ENCODE results near the gene EEPD1.
A peak's percentile ranks its signal among the peaks of the same experiment; 100 is the strongest.

Gene EEPD1

GRCh38 chr7:36153571-36154097, 580 bp downstream of the EEPD1 start:
- Histone ChIP-seq H3K4me1 (ENCODE audit: control insufficient read depth in 5 of 5, insufficient read depth in 5 of 5, low read length in 5 of 5) (peaks cover 16 to 62% (median 58%) of the 10 kb centered on the region in 5 donors), H3K9ac (ENCODE audit: low read length in 5 of 5) (peak overlapping the region; percentile 73 to 88 (median 81)), H3K4me3 (ENCODE audit: low read depth in 1 of 5, low read length in 5 of 5) (peak overlapping the region; percentile 77 to 90 (median 84)), H3K27me3 (ENCODE audit: control insufficient read depth in 5 of 5, insufficient read depth in 4 of 5, low read length in 5 of 5) (no peaks in the 10 kb centered on the region), H3K36me3 (ENCODE audit: control insufficient read depth in 5 of 5, insufficient read depth in 5 of 5, low read length in 5 of 5) (peaks cover 0 to 14% (median 6%) of the 10 kb centered on the region in 5 donors), H3K27ac (ENCODE audit: low read depth, low read length) (peak overlapping the region; percentile 89), H3K9me3 (ENCODE audit: control insufficient read depth in 5 of 5, low read length in 5 of 5) (peaks cover 0 to 4% (median 2%) of the 10 kb centered on the region in 5 donors)

GRCh38 chr7:36154255-36155212, 1.5 kb downstream of the EEPD1 start:
- peak overlapping the region; percentile 81 to 88 (median 82) for H3K9ac ChIP-seq (ENCODE audit: low read length in 5 of 5)
- peak overlapping the region; percentile 89 for H3K27ac ChIP-seq (ENCODE audit: low read depth, low read length)
- no peaks in the 10 kb centered on the region for H3K9me3 ChIP-seq (ENCODE audit: control insufficient read depth in 5 of 5, low read length in 5 of 5)
- H3K27me3 ChIP-seq (ENCODE audit: control insufficient read depth in 5 of 5, insufficient read depth in 4 of 5, low read length in 5 of 5) = no peaks in the 10 kb centered on the region
- H3K36me3 ChIP-seq (ENCODE audit: control insufficient read depth in 5 of 5, insufficient read depth in 5 of 5, low read length in 5 of 5) = peaks cover 0 to 14% (median 6%) of the 10 kb centered on the region in 5 donors
- H3K4me1 ChIP-seq (ENCODE audit: control insufficient read depth in 5 of 5, insufficient read depth in 5 of 5, low read length in 5 of 5) = peaks cover 19 to 71% (median 67%) of the 10 kb centered on the region in 5 donors
- peak overlapping the region; percentile 77 to 93 (median 88) for H3K4me3 ChIP-seq (ENCODE audit: low read depth in 1 of 5, low read length in 5 of 5)

- Histone ChIP-seq H3K9ac (ENCODE audit: low read length in 5 of 5) (peak overlapping the region; percentile 56 to 84 (median 81)), H3K27ac (ENCODE audit: low read depth, low read length) (peak overlapping the region; percentile 89)
These were observed 2.8 kb downstream of the EEPD1 start for GRCh38 chr7:36155811-36156361.

GRCh38 chr7:36157527-36158320, 4.7 kb downstream of the EEPD1 start:
- Histone ChIP-seq H3K9me3 (ENCODE audit: control insufficient read depth in 5 of 5, low read length in 5 of 5) (no peaks in the 10 kb centered on the region), H3K27ac (ENCODE audit: low read depth, low read length) (peak overlapping the region; percentile 89), H3K27me3 (ENCODE audit: control insufficient read depth in 5 of 5, insufficient read depth in 4 of 5, low read length in 5 of 5) (no peaks in the 10 kb centered on the region), H3K4me3 (ENCODE audit: low read depth in 1 of 5, low read length in 5 of 5) (peak overlapping the region; percentile 77 to 93 (median 88)), H3K4me1 (ENCODE audit: control insufficient read depth in 5 of 5, insufficient read depth in 5 of 5, low read length in 5 of 5) (peaks cover 21 to 90% (median 86%) of the 10 kb centered on the region in 5 donors), H3K9ac (ENCODE audit: low read length in 5 of 5) (peak overlapping the region in 3 of 5 donors; percentile 1 to 42 (median 11)), H3K36me3 (ENCODE audit: control insufficient read depth in 5 of 5, insufficient read depth in 5 of 5, low read length in 5 of 5) (peaks cover 0 to 17% (median 7%) of the 10 kb centered on the region in 5 donors)

More at GRCh38 chr7:36155811-36156361, 2.8 kb downstream of the EEPD1 start:
- Histone ChIP-seq H3K36me3 (ENCODE audit: control insufficient read depth in 5 of 5, insufficient read depth in 5 of 5, low read length in 5 of 5) (peaks cover 0 to 14% (median 6%) of the 10 kb centered on the region in 5 donors), H3K4me1 (ENCODE audit: control insufficient read depth in 5 of 5, insufficient read depth in 5 of 5, low read length in 5 of 5) (peaks cover 19 to 84% (median 81%) of the 10 kb centered on the region in 5 donors), H3K4me3 (ENCODE audit: low read depth in 1 of 5, low read length in 5 of 5) (peak overlapping the region; percentile 77 to 93 (median 88)), H3K27me3 (ENCODE audit: control insufficient read depth in 5 of 5, insufficient read depth in 4 of 5, low read length in 5 of 5) (no peaks in the 10 kb centered on the region), H3K9me3 (ENCODE audit: control insufficient read depth in 5 of 5, low read length in 5 of 5) (no peaks in the 10 kb centered on the region)

DNA sequence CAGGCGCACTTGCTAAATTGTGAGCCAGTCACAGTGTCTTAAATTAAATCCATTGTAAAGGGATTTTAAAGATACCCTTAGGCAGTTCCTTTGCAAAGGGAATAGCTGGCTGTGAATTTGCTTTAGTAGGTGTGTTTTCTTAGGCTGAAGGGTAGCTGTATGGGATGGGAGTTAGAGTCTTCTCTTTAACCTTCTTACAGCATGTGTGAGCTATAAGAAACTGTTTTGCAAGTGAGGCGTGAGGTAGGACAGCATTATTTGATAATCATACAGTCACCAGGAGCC, 5.2 kb downstream of the EEPD1 start:
- H3K4me3 ChIP-seq (ENCODE audit: low read depth in 1 of 5, low read length in 5 of 5) = peak overlapping the region in 4 of 5 donors; percentile 4 to 93 (median 61)
- no peaks in the 10 kb centered on the region for H3K9me3 ChIP-seq (ENCODE audit: control insufficient read depth in 5 of 5, low read length in 5 of 5)
- peak overlapping the region; percentile 89 for H3K27ac ChIP-seq (ENCODE audit: low read depth, low read length)
- H3K36me3 ChIP-seq (ENCODE audit: control insufficient read depth in 5 of 5, insufficient read depth in 5 of 5, low read length in 5 of 5) = peaks cover 0 to 17% (median 7%) of the 10 kb centered on the region in 5 donors
- peak overlapping the region in 1 of 5 donors; percentile 42 for H3K9ac ChIP-seq (ENCODE audit: low read length in 5 of 5)
- H3K27me3 ChIP-seq (ENCODE audit: control insufficient read depth in 5 of 5, insufficient read depth in 4 of 5, low read length in 5 of 5) = no peaks in the 10 kb centered on the region
- H3K4me1 ChIP-seq (ENCODE audit: control insufficient read depth in 5 of 5, insufficient read depth in 5 of 5, low read length in 5 of 5) = peaks cover 21 to 94% (median 86%) of the 10 kb centered on the region in 5 donors

GRCh38 chr7:36159618-36160017, 6.6 kb downstream of the EEPD1 start:
- Histone ChIP-seq H3K4me1 (ENCODE audit: control insufficient read depth in 5 of 5, insufficient read depth in 5 of 5, low read length in 5 of 5) (peaks cover 18 to 82% (median 79%) of the 10 kb centered on the region in 5 donors), H3K4me3 (ENCODE audit: low read depth in 1 of 5, low read length in 5 of 5) (no peak overlapping the region), H3K27ac (ENCODE audit: low read depth, low read length) (peak overlapping the region; percentile 89), H3K36me3 (ENCODE audit: control insufficient read depth in 5 of 5, insufficient read depth in 5 of 5, low read length in 5 of 5) (peaks cover 0 to 14% (median 10%) of the 10 kb centered on the region in 5 donors), H3K27me3 (ENCODE audit: control insufficient read depth in 5 of 5, insufficient read depth in 4 of 5, low read length in 5 of 5) (no peaks in the 10 kb centered on the region), H3K9me3 (ENCODE audit: control insufficient read depth in 5 of 5, low read length in 5 of 5) (no peaks in the 10 kb centered on the region), H3K9ac (ENCODE audit: low read length in 5 of 5) (peak overlapping the region in 3 of 5 donors; percentile 4 to 20 (median 12))

GRCh38 chr7:36160313-36160712, 7.3 kb downstream of the EEPD1 start:
- Histone ChIP-seq H3K27me3 (ENCODE audit: control insufficient read depth in 5 of 5, insufficient read depth in 4 of 5, low read length in 5 of 5) (no peaks in the 10 kb centered on the region), H3K36me3 (ENCODE audit: control insufficient read depth in 5 of 5, insufficient read depth in 5 of 5, low read length in 5 of 5) (peaks cover 0 to 10% (median 7%) of the 10 kb centered on the region in 5 donors), H3K4me3 (ENCODE audit: low read depth in 1 of 5, low read length in 5 of 5) (no peak overlapping the region), H3K9ac (ENCODE audit: low read length in 5 of 5) (no peak overlapping the region), H3K4me1 (ENCODE audit: control insufficient read depth in 5 of 5, insufficient read depth in 5 of 5, low read length in 5 of 5) (peaks cover 16 to 76% (median 74%) of the 10 kb centered on the region in 5 donors), H3K27ac (ENCODE audit: low read depth, low read length) (peak overlapping the region; percentile 89), H3K9me3 (ENCODE audit: control insufficient read depth in 5 of 5, low read length in 5 of 5) (no peaks in the 10 kb centered on the region)

DNA sequence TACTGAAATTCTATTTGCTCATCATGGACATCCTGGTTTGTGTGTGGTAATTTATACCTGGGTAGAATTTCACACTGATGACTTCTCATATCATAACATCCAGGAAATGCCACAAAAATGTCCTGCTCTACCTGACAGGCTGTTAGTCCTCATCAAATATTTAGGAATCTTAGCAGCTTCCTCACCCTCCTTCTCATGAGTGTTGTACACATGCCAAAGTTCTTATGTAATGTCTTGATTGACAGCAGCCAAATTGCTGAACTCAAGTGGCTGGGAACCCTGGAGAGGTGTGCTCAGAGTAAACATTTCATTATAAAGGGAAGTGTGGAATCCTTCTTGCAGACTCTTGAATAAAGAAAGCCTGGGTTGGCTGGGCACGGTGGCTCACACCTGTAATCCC, 8.9 kb downstream of the EEPD1 start:
- Histone ChIP-seq H3K9ac (ENCODE audit: low read length in 5 of 5) (no peak overlapping the region), H3K9me3 (ENCODE audit: control insufficient read depth in 5 of 5, low read length in 5 of 5) (no peaks in the 10 kb centered on the region), H3K27ac (ENCODE audit: low read depth, low read length) (peak overlapping the region; percentile 89), H3K36me3 (ENCODE audit: control insufficient read depth in 5 of 5, insufficient read depth in 5 of 5, low read length in 5 of 5) (peaks cover 0 to 10% (median 7%) of the 10 kb centered on the region in 5 donors), H3K27me3 (ENCODE audit: control insufficient read depth in 5 of 5, insufficient read depth in 4 of 5, low read length in 5 of 5) (no peaks in the 10 kb centered on the region), H3K4me1 (ENCODE audit: control insufficient read depth in 5 of 5, insufficient read depth in 5 of 5, low read length in 5 of 5) (peaks cover 6 to 60% (median 57%) of the 10 kb centered on the region in 5 donors), H3K4me3 (ENCODE audit: low read depth in 1 of 5, low read length in 5 of 5) (no peak overlapping the region)

GRCh38 chr7:36165059-36165458, 12.0 kb downstream of the EEPD1 start:
- no peaks in the 10 kb centered on the region for H3K27me3 ChIP-seq (ENCODE audit: control insufficient read depth in 5 of 5, insufficient read depth in 4 of 5, low read length in 5 of 5)
- no peaks in the 10 kb centered on the region for H3K9me3 ChIP-seq (ENCODE audit: control insufficient read depth in 5 of 5, low read length in 5 of 5)
- peaks cover 4 to 13% (median 7%) of the 10 kb centered on the region in 5 donors for H3K36me3 ChIP-seq (ENCODE audit: control insufficient read depth in 5 of 5, insufficient read depth in 5 of 5, low read length in 5 of 5)
- H3K9ac ChIP-seq (ENCODE audit: low read length in 5 of 5) = no peak overlapping the region
- H3K4me1 ChIP-seq (ENCODE audit: control insufficient read depth in 5 of 5, insufficient read depth in 5 of 5, low read length in 5 of 5) = peaks cover 2 to 37% (median 28%) of the 10 kb centered on the region in 5 donors
- H3K27ac ChIP-seq (ENCODE audit: low read depth, low read length) = no peak overlapping the region
- H3K4me3 ChIP-seq (ENCODE audit: low read depth in 1 of 5, low read length in 5 of 5) = no peak overlapping the region
